ENCODE results near the gene BIRC3.

Gene BIRC3

GRCh38 chr11:102361086-102362031 is 44.1 kb downstream of the BIRC3 start:
- no peak for TF ChIP-seq ZFX (IDR thresholded peaks at IDR 0.05; ENCODE audit: borderline replicate concordance)
- TF ChIP-seq, protein P1, sequence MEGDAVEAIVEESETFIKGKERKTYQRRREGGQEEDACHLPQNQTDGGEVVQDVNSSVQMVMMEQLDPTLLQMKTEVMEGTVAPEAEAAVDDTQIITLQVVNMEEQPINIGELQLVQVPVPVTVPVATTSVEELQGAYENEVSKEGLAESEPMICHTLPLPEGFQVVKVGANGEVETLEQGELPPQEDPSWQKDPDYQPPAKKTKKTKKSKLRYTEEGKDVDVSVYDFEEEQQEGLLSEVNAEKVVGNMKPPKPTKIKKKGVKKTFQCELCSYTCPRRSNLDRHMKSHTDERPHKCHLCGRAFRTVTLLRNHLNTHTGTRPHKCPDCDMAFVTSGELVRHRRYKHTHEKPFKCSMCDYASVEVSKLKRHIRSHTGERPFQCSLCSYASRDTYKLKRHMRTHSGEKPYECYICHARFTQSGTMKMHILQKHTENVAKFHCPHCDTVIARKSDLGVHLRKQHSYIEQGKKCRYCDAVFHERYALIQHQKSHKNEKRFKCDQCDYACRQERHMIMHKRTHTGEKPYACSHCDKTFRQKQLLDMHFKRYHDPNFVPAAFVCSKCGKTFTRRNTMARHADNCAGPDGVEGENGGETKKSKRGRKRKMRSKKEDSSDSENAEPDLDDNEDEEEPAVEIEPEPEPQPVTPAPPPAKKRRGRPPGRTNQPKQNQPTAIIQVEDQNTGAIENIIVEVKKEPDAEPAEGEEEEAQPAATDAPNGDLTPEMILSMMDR (IDR thresholded peaks at IDR 0.05), result no peak
- H3K27ac ChIP-seq, result no peak overlapping the region

- no peak overlapping the region for H3K27ac ChIP-seq
These were observed 47.7 kb downstream of the BIRC3 start for GRCh38 chr11:102364991-102365390.

DNA sequence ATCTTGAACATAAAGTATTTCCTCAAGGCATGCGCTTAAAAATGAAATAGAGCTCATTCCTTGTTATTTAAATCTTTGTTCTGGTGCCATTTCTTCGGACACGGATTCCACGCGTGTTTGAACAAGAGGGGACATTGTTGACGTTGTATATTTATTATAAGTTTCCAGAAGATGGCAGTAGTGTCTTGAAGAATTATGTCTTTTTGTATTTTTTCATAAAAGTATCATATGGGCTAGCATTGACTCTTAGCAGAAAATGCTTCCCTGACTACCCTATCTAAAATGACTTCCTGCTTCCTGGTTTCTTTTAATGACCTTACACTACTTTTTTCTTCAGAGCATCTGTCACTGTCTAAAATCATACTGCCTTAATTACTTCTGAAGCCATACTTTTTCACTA is 50.1 kb downstream of the BIRC3 start:
- H3K27ac ChIP-seq, result no peak overlapping the region
- TF ChIP-seq, protein P1 (IDR thresholded peaks at IDR 0.05), result peak; percentile 36
- no peak for TF ChIP-seq ZFX (IDR thresholded peaks at IDR 0.05; ENCODE audit: borderline replicate concordance)

More at GRCh38 chr11:102364991-102365390, 47.7 kb downstream of the BIRC3 start:
- TF ChIP-seq, protein P1 (IDR thresholded peaks at IDR 0.05), result no peak
- no peak for TF ChIP-seq ZFX (IDR thresholded peaks at IDR 0.05; ENCODE audit: borderline replicate concordance)

GRCh38 chr11:102368472-102368871 is 51.2 kb downstream of the BIRC3 start:
- TF ChIP-seq ZFX (IDR thresholded peaks at IDR 0.05; ENCODE audit: borderline replicate concordance), result no peak
- TF ChIP-seq, protein P1 (IDR thresholded peaks at IDR 0.05), result no peak
- no peak overlapping the region for H3K27ac ChIP-seq

DNA sequence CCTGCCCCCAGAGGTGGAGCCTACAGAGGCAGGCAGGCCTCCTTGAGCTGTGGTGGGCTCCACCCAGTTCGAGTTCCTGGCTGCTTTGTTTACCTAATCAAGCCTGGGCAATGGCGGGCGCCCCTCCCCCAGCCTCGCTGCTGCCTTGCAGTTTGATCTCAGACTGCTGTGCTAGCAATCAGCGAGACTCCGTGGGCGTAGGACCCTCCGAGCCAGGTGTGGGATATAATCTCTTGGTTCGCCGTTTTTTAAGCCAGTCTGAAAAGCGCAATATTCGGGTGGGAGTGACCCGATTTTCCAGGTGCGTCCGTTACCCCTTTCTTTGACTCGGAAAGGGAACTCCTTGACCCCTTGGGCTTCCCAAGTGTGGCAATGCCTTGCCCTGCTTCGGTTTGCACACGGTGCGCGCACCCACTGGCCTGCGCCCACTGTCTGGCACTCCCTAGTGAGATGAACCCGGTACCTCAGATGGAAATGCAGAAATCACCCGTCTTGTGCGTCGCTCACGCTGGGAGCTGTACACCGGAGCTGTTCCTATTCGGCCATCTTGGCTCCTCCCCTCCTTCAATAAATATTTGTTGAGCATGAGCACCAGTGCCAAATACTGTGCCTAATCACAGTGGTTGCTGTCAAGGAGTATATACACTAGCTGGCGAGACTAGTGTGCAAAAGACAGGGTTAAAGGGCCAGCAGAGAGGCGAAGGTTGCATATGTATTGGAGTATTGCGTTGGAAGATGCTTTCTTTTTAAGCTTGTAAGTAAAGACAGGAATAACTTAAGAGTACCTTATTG is 57.5 kb downstream of the BIRC3 start:
- peak overlapping the region; percentile 82 for H3K27ac ChIP-seq

DNA sequence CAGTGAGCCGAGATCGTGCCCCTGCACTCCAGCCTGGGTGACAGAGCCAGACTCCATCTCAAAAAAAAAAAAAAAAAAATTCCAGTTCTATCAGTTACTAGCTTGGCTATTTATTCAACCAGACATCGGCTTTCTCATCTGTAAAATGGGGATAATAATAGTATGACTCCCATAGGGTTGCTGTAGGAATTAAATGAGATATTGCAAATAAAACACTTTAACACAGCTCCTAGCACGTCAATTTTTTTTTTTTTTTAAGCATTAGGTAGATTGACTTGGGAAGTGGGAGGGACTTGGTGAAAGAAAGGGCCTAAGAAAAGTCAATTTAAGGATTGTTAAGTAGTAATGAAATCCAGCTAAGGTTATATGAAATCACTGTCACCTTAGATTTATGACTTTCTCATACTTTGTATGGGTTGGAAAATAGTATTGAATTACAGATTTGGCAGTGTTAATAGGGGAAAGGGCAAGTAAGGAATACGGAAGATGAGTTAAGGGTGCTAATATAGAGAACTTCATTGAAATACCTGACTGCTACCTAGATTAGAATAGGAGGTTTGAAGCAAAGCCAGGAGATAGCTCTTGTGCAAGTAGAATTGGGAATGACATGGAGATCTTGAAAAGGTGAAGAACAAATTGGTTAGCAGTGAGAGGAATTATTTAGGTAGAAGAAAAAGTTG is 58.6 kb downstream of the BIRC3 start:
- H3K27ac ChIP-seq, result peak overlapping the region; percentile 82
- TF ChIP-seq, protein P1 (IDR thresholded peaks at IDR 0.05), result no peak
- TF ChIP-seq ZFX (IDR thresholded peaks at IDR 0.05; ENCODE audit: borderline replicate concordance), result no peak

- H3K27ac ChIP-seq, result no peak overlapping the region
- TF ChIP-seq, protein P1 (IDR thresholded peaks at IDR 0.05), result no peak
- TF ChIP-seq ZFX (IDR thresholded peaks at IDR 0.05; ENCODE audit: borderline replicate concordance), result no peak
These were observed 60.6 kb downstream of the BIRC3 start for GRCh38 chr11:102377891-102378290.

Measured in 22Rv1 (cell line).